Activated CD4-positive, CD25-positive, alpha-beta regulatory T cell treated with anti-CD3 and anti-CD28 coated beads, Interleukin-2, amount 50 U/mL, for 24 hours (primary cell): ENCODE results near the gene DEFB127.
"Not testable (repeated sequence)": the region's sequence is repeated elsewhere in the genome, so short reads cannot be mapped to it uniquely, and the experiment has no call there.

Experiments used
- ATAC-seq, 2 donors: fragments of 150-1000 bp; cut with Tn5 transposase; one replicate each; pipeline ENCODE4 v1.10.0; 2021; ENCODE audit warnings: mild to moderate bottlenecking in 1 of 2, moderate library complexity in 1 of 2

The DEFB127 gene

GRCh38 chr20:157154-157553, at the start of gene DEFB127:
Gene DEFB127 (plus strand): TSS chr20:157454. CDS start chr20:157545, 91 bp downstream.
- ATAC-seq: no peak

DNA sequence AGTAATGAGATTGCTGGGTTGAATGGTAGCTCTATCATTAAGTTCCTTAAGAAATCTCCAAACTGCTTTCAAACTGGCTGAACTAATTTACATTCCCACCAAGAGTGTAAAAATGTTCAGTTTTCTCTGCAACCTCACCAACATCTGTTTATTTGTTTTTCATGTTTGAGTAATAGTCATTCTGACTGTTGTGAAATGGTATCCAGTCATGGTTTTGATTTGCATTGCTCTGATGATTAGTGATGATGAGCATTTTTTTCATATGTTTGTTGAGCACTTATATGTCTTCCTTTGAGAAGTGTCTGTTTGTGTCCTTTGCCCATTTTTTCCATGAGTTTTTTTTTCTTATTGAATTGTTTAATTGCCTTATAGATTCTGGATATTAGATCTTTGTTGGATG, 44.9 kb upstream of the DEFB127 start:
- ATAC-seq: no peak

DNA sequence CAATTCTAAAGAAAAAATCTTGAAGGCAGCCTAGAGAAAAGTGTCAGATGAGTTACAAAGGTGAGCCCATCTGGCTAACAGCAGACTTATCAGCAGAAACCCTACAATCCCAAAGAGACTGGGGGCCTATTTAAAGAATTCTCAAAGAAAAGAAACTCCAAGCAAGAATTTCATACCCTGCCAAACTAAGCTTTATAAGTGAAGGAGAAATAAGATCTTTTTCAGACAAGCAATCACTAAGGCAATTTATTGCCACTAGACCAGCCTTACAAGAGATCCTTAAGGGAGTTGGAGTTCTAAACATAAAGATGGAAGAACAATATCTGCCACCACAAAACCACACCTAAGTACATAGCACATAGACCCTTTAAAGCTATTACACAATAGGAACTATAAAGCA, 39.7 kb upstream of the DEFB127 start:
- ATAC-seq: no peak

DNA sequence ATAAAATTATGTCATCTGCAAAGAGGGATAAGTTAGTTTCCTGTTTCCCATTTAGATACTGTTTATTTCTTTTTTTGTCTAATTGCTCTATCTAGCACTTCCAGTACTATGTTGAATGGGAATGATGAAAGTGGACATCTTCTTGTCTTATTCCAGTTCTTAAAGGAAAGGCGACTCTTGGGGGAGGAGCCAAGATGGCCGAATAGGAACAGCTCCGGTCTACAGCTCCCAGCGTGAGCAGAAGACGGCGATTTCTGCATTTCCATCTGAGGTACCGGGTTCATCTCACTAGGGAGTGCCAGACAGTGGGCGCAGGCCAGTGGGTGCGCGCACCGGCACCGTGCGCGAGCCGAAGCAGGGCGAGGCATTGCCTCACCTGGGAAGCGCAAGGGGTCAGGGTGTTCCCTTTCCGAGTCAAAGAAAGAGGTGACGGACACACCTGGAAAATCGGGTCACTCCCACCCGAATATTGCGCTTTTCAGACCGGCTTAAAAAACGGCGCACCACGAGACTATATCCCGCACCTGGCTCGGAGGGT, 27.4 kb upstream of the DEFB127 start:
- not testable (repeated sequence) for ATAC-seq

DNA sequence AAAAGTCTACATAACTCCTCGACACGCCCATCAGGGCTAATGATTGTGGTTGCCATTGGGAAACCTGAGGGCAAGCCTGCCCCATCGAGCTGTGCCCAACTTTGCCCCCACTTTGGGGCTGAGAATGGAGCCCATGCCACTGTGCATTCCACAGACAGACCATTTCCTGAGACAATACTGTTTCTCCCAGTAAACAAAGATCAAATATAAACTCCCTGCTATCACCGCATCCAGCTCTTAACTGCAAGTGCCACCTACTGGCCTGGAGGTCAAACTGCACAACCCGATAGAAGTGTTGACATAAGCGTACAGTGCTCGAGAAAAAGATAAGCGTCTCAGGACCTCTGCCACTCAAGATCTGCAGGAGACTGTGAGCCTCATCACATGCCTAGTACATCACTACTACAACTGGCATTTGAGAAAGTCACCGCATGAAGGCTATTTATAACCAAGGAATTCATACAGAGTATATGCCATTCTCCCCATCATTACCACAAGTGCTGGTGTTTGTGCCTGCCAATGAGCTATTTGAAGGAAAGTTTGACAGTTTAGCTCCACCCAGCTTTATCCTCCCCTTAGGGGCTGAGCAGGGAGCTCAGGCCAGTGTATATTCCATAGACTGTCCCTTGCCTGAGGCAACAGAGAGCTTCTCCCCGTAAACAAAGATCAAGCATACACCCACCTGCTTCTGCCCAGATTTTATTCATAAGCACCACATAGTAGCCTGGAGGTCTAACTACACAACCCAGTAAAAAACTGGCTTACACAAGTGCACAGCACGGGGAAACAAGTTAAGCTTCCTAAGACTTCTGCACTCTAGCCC, 19.4 kb upstream of the DEFB127 start:
- no peak for ATAC-seq

DNA sequence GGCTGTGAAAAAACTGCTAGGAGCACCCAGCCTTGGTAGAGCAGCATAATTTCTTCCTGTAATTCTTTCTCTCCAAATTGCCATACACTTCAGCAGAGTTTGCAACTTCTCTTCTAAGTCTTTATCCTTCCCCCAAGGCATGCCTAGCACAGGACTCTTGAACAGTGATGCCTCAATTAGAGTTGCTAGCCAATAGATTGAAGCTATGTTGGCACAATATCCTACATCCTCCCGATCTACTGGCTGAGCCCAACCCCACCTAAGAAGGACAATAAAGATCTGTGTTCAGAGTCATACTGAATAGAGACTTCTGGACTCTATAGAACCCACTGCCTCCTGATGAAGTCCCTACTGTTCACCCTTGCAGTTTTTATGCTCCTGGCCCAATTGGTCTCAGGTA, 15.0 kb upstream of the DEFB127 start, which contains the start of gene DEFB126:
DEFB126 (plus strand) TSS at position 301 of the 400 bp plus-strand sequence; CDS start at position 340, 39 bp downstream.
- no peak for ATAC-seq

GRCh38 chr20:145877-146276, 11.4 kb upstream of the DEFB127 start:
- ATAC-seq: no peak

GRCh38 chr20:152131-152530, 5.1 kb upstream of the DEFB127 start:
- no peak for ATAC-seq

GRCh38 chr20:164618-165017, 7.4 kb downstream of the DEFB127 start:
- no peak for ATAC-seq

GRCh38 chr20:168876-169275, 11.6 kb downstream of the DEFB127 start:
- ATAC-seq: no peak

DNA sequence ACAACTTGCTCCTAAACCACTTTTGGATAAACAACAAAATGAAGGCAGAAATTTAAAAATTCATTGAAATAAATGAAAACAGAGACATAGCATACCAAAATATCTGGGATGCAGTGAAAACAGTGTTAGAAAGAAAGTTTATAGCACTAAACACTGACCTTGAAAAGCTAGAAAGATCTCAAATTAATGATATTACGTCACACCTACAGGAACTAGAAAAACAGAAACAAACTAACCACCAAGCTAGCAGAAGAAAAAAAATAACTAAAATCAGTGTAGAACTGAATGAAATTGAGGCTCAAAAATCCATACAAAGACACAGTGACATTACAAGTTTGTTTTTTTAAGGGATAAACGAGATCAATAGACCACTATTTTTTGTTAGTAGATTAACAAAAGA, 27.0 kb downstream of the DEFB127 start:
- no peak for ATAC-seq

- ATAC-seq: no peak
Measured at GRCh38 chr20:187733-188132, 30.5 kb downstream of the DEFB127 start.

- no peak for ATAC-seq
Measured at GRCh38 chr20:189611-190010, 32.4 kb downstream of the DEFB127 start, which contains the start of gene DEFB128. Gene DEFB128 (minus strand): TSS chr20:189711. CDS start chr20:189623, 88 bp downstream.

DNA sequence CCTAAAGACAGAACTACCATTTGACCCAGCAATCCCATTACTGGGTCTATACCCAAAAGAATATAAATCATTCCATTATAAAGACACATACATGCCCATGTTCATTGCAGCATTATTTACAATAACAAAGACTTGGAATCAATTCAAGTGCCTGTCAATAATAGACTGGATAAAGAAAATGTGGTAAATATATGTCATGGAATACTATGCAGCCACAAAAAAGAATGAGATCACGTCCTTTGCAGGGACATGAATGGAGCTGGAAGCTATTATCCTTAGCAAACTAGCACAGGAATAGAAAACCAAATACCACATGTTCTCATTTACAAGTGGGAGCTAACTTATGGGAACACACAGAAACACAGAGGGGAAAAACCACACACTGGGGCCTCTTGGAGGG, 41.0 kb downstream of the DEFB127 start:
- no peak for ATAC-seq

GRCh38 chr20:199996-200395, 42.7 kb downstream of the DEFB127 start:
- ATAC-seq: no peak

- not testable (repeated sequence) for ATAC-seq
Measured at GRCh38 chr20:203630-204029, 46.4 kb downstream of the DEFB127 start.
